Stomach (tissue), 9 donors: ENCODE data around the gene MED25. TPM values are rescaled to one million over a fixed set of nuclear protein-coding genes. Genes with fewer than 3 reads are reported as not detected.
A peak's percentile ranks its signal among the peaks of the same experiment; 100 is the strongest.

Source experiments
- DNase-seq, 2 donors: peaks; one replicate each; pipeline versions ENCODE4 v3.0.0 to v3.0.0-alpha.2; 2013 to 2019
- H3K27ac ChIP-seq, 5 donors: fragments of 200-600 bp in 4 of 5; sonication (generic) in 4 of 5; one replicate each; pipeline ENCODE4 v1.5.1; 2013 to 2019; ENCODE audit warnings: mild to moderate bottlenecking in 1 of 5, moderate library complexity in 1 of 5
- H3K27me3 ChIP-seq, 3 donors: fragments of 200-600 bp; sonication (generic); one replicate each; pipeline ENCODE4 v1.5.1; 2017 to 2019; ENCODE audit warnings: mixed run types in 1 of 3
- H3K36me3 ChIP-seq, 4 donors: fragments of 200-600 bp; sonication (generic); 1 replicate in 3 of 4; 2 replicates in 1 of 4; pipeline ENCODE4 v1.5.1; 2016 to 2019
- H3K4me1 ChIP-seq, 4 donors: fragments of 200-600 bp; sonication (generic); one replicate each; pipeline ENCODE4 v1.5.1; 2016 to 2019
- H3K4me3 ChIP-seq, 4 donors: fragments of 200-600 bp; sonication (generic) in 3 of 4; one replicate each; pipeline ENCODE4 v1.5.1; 2016 to 2019; ENCODE audit warnings: mild to moderate bottlenecking in 1 of 4
- H3K9me3 ChIP-seq, 4 donors: fragments of 200-600 bp; sonication (generic); one replicate each; pipeline ENCODE4 v1.5.1; 2016 to 2019
- EP300 ChIP-seq: sonication (generic); formaldehyde crosslinking; IDR thresholded peaks from one replicate; pipeline ENCODE4 v1.6.1; 2017; ENCODE audit warnings: antibody characterized with exemption
- POLR2A ChIP-seq, 4 donors: fragments of 450-650 bp; IDR thresholded peaks; one replicate each; pipeline ENCODE4 v1.6.1; 2016; ENCODE audit warnings: antibody characterized with exemption in 4 of 4, control low read depth in 2 of 4, mild to moderate bottlenecking in 1 of 4, moderate library complexity in 1 of 4
- POLR2AphosphoS5 ChIP-seq, 3 donors: sonication (generic); formaldehyde crosslinking; IDR thresholded peaks; one replicate each; pipeline ENCODE4 v1.6.1; 2016; ENCODE audit warnings: antibody characterized with exemption in 3 of 3
- WGBS, 5 donors: extraction: QIAGEN DNeasy Blood & Tissue Kit in 3 of 5; methylation state at CpG; one replicate each; pipeline versions ENCODE4 v1.1.5 to v1.1.7; 2013 to 2018; 5-methylcytosine and 5-hydroxymethylcytosine counted together
- intact Hi-C: fragments of 100-400 bp; cut with DNase I; formaldehyde crosslinking; loops from one replicate; pipeline ENCODE4 v1.15.1; 2023; ENCODE audit warnings: low total_unique reads
- polyA plus RNA-seq, 3 donors: library from polyadenylated mRNA; stranded (reverse); fragments of 200-250 nt; gene quantifications; one replicate each; pipeline ENCODE4 v1.2.3, GENCODE V29; 2013
- total RNA-seq, 5 donors: library from RNA; depleted of rRNA; stranded (reverse); fragments of >200 nt; gene quantifications; one replicate each; pipeline versions ENCODE4 v1.1.0 to v1.2.3, GENCODE V29; 2014 to 2016
- TF ChIP-seq, protein P1 (sequence below), 7 experiments: fragments of 450-650 bp in 4 of 7; fragments of 200-600 bp in 3 of 7; sonication (generic) in 3 of 7; IDR thresholded peaks; one replicate each; pipeline ENCODE4 v1.5.1; 2016 to 2019; ENCODE audit warnings: antibody characterized with exemption in 7 of 7, control low read depth in 2 of 7, mild to moderate bottlenecking in 1 of 7
- donor health status: healthy with polysubstance abuse.
- donor health status: Bipolar disorder and iron deficiency.
- donor health status: healthy.

MED25 gene
- total and polyA plus RNA-seq, 8 donors = 18.0 to 387 (median 57.6) TPM

DNA sequence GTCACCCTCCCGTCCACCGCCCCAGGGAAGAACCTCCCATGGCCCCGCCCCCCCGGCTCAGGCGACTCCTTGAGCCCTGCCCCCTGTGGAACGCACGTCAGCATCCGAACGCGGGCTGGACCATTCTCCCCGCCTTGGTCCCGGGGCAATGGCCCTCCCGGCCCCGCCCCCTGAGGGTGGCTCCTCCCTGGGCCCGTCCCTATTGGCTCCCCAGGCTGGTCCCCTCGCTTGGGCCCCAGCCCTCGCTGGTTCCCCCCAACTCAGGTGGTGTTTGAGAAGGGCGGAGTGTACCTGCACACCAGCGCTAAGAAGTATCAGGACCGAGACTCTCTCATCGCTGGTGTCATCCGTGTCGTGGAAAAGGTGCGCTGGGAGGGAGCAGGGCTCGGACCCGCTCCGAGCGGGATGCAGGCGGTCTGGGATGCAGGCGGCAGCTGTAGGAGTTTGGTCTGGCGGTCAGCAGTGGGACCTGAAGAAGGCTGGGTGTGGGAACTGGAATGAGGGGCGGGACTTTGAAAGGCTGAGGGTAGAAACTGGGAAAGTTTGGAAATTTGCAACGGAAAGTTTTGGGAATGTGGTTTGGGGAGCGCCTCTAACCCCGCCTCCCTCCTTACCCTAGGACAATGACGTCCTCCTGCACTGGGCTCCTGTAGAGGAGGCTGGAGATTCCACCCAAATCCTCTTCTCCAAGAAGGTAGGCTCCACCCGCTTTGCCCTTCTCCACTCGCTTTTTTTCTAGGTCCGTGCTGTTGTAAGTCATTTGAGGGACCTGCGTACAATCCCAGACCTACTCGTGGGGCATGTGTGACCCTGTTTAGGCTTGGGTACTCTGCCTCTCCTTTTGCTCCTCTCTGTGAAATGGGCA is 60.0 kb downstream of the MED25 start:
- intact Hi-C loops = no loop called here
- peak in 1 of 3 donors; percentile 51 for TF ChIP-seq POLR2AphosphoS5 (IDR thresholded peaks at IDR 0.05)
- TF ChIP-seq, protein P1, sequence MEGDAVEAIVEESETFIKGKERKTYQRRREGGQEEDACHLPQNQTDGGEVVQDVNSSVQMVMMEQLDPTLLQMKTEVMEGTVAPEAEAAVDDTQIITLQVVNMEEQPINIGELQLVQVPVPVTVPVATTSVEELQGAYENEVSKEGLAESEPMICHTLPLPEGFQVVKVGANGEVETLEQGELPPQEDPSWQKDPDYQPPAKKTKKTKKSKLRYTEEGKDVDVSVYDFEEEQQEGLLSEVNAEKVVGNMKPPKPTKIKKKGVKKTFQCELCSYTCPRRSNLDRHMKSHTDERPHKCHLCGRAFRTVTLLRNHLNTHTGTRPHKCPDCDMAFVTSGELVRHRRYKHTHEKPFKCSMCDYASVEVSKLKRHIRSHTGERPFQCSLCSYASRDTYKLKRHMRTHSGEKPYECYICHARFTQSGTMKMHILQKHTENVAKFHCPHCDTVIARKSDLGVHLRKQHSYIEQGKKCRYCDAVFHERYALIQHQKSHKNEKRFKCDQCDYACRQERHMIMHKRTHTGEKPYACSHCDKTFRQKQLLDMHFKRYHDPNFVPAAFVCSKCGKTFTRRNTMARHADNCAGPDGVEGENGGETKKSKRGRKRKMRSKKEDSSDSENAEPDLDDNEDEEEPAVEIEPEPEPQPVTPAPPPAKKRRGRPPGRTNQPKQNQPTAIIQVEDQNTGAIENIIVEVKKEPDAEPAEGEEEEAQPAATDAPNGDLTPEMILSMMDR (IDR thresholded peaks at IDR 0.05) = no peak
- H3K27me3 ChIP-seq = no peaks in the 10 kb centered on the region
- no peaks in the 10 kb centered on the region for H3K9me3 ChIP-seq
- peak; percentile 99 for DNase-seq
- 7 to 10% (median 8%) methylated on average over 29 to 41 of the region's 41 CpGs for WGBS, 5 donors
- H3K27ac ChIP-seq = peak overlapping the region; percentile 98 to 100 (median 98)
- H3K36me3 ChIP-seq = peaks cover 33 to 56% (median 50%) of the 10 kb centered on the region in 4 donors
- peaks cover 23 to 39% (median 35%) of the 10 kb centered on the region in 4 donors for H3K4me1 ChIP-seq
- peak overlapping the region; percentile 73 to 100 (median 92) for H3K4me3 ChIP-seq

DNA sequence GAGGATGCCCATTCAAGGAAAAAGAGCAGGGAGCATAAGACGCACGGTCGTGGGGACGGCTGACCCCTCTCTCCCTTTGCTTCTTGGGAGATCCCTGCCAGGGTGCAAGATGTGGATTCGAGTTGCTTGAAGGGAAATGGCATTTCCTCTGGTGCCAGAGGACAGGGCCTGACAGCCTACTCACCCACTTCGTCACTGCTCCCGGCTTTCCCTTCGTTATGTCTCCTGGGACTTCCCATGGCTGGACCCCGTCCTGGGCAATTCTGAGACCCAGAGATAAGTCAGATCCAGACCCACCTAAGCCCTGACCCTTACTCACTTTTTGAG is 60.6 kb downstream of the MED25 start:
- TF ChIP-seq POLR2A (IDR thresholded peaks at IDR 0.05) (no peak), POLR2AphosphoS5 (IDR thresholded peaks at IDR 0.05) (no peak), EP300 (no peak)
- TF ChIP-seq, protein P1 (IDR thresholded peaks at IDR 0.05) = no peak
- intact Hi-C loops = no loop called here
- peaks cover 39 to 60% (median 54%) of the 10 kb centered on the region in 4 donors for H3K36me3 ChIP-seq
- peaks cover 23 to 39% (median 35%) of the 10 kb centered on the region in 4 donors for H3K4me1 ChIP-seq
- H3K9me3 ChIP-seq = no peaks in the 10 kb centered on the region
- DNase-seq = peak in 1 of 2 donors; percentile 28
- 88 to 90% (median 89%) methylated on average over 9 of the region's 9 CpGs for WGBS, 5 donors
- H3K27ac ChIP-seq = peak overlapping the region in 4 of 5 donors; percentile 98 to 100 (median 98)
- H3K27me3 ChIP-seq = no peaks in the 10 kb centered on the region
- H3K4me3 ChIP-seq = peak overlapping the region; percentile 73 to 100 (median 92)

DNA sequence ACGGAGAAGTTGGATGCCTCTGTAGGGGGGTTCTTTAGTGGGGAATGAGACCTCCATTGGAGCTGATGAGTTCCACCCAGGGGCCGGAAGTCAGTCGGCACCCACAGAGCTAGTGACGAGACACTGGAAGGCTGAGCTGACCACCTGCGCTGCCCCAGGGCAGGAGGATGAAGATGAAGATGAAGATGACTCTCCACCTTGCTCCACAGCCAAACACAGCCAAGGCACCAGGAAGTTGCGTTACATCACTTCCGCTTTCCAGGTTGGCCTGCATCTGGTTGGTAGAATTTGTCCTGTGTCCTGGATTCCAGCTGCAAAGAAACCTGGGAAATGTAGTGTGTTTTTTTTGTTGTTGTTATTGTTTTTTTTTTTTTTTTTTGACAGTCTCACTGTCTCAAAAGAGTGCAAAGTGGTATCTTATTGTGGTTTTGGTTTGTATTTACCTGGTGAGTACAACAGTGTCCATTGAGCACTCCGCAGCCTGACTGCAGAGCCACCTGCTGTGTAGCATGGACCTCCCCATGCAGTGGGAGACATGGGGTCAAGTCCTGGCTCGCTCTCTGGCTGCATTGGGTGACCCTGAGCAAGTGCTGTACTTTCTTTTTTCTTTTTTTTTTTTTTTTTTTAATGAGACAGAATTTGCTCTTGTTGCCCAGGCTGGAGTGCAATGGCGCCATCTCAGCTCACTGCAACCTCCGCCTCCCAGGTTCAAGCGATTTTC is 61.3 kb downstream of the MED25 start:
- WGBS, 5 donors = 94 to 99% (median 96%) methylated on average over 12 of the region's 12 CpGs
- peaks cover 46 to 60% (median 58%) of the 10 kb centered on the region in 4 donors for H3K36me3 ChIP-seq
- peak in 1 of 2 donors; percentile 54 for DNase-seq

More for the DNA sequence above, 61.3 kb downstream of the MED25 start:
- intact Hi-C loops = no loop called here
- TF ChIP-seq POLR2A (IDR thresholded peaks at IDR 0.05) = no peak
- TF ChIP-seq POLR2AphosphoS5 (IDR thresholded peaks at IDR 0.05) = no peak
- TF ChIP-seq, protein P1 (IDR thresholded peaks at IDR 0.05) = no peak
- TF ChIP-seq EP300 = no peak
- no peaks in the 10 kb centered on the region for H3K9me3 ChIP-seq
- peak overlapping the region in 2 of 5 donors; percentile 98 for H3K27ac ChIP-seq
- H3K4me1 ChIP-seq = peaks cover 23 to 34% (median 31%) of the 10 kb centered on the region in 4 donors
- H3K27me3 ChIP-seq = no peaks in the 10 kb centered on the region
- H3K4me3 ChIP-seq = peak overlapping the region in 1 of 4 donors; percentile 93
